Measurements from ENCODE around the gene TUBB6. TPM values are rescaled to one million over a fixed set of nuclear protein-coding genes. Genes with fewer than 3 reads are reported as not detected.

The TUBB6 gene
- total and polyA plus RNA-seq, 2 of the 13 experiments (the other 11 are each of a cell fraction or from before 2014, with no cell fraction given), result 9.9 to 28.6 TPM

GRCh38 chr18:12336887-12337286, 28.8 kb downstream of the TUBB6 start (continued):
- TF ChIP-seq ZNF512B (CRISPR knock-in tag; IDR thresholded peaks at IDR 0.05; ENCODE audit: borderline replicate concordance), result no peak
- TF ChIP-seq POLR2G (IDR thresholded peaks at IDR 0.05; ENCODE audit: low read depth, low read length), result no peak
- TF ChIP-seq ADNP (CRISPR knock-in tag; IDR thresholded peaks at IDR 0.05), result no peak
- no peak for TF ChIP-seq ZFP36L2 (CRISPR knock-in tag; IDR thresholded peaks at IDR 0.05)
- no peak for TF ChIP-seq ZNF562 (CRISPR knock-in tag; IDR thresholded peaks at IDR 0.05; ENCODE audit: borderline replicate concordance)
- no peak for TF ChIP-seq ZMYM2 (CRISPR knock-in tag; IDR thresholded peaks at IDR 0.05)
- no peak for TF ChIP-seq CBX1 (IDR thresholded peaks at IDR 0.05; ENCODE audit: low read depth)
- TF ChIP-seq TEAD3 (CRISPR knock-in tag; optimal IDR thresholded peaks at IDR 0.05; ENCODE audit: borderline replicate concordance), result peak; percentile 78
- TF ChIP-seq TSC22D2 (CRISPR knock-in tag; IDR thresholded peaks at IDR 0.05; ENCODE audit: borderline replicate concordance), result no peak
- TF ChIP-seq PITX1 (CRISPR knock-in tag; IDR thresholded peaks at IDR 0.05), result no peak
- TF ChIP-seq ZNF17 (CRISPR knock-in tag; IDR thresholded peaks at IDR 0.05), result no peak
- TF ChIP-seq RBM22 (optimal IDR thresholded peaks at IDR 0.05; ENCODE audit: low read length), result no peak
- TF ChIP-seq ZNF20 (CRISPR knock-in tag; IDR thresholded peaks at IDR 0.05), result no peak
- TF ChIP-seq MED1 (CRISPR knock-in tag; IDR thresholded peaks at IDR 0.05), result no peak
- TF ChIP-seq RCOR2 (CRISPR knock-in tag; IDR thresholded peaks at IDR 0.05), result peak; percentile 47; the same call in 1 of the 2 replicates
- TF ChIP-seq, protein P1, sequence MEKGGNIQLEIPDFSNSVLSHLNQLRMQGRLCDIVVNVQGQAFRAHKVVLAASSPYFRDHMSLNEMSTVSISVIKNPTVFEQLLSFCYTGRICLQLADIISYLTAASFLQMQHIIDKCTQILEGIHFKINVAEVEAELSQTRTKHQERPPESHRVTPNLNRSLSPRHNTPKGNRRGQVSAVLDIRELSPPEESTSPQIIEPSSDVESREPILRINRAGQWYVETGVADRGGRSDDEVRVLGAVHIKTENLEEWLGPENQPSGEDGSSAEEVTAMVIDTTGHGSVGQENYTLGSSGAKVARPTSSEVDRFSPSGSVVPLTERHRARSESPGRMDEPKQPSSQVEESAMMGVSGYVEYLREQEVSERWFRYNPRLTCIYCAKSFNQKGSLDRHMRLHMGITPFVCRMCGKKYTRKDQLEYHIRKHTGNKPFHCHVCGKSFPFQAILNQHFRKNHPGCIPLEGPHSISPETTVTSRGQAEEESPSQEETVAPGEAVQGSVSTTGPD (CRISPR knock-in tag; IDR thresholded peaks at IDR 0.05), result peak; percentile 81
- peak; percentile 47 for TF ChIP-seq FOSL2 (CRISPR knock-in tag; IDR thresholded peaks at IDR 0.05)
- TF ChIP-seq ZSCAN30 (CRISPR knock-in tag; IDR thresholded peaks at IDR 0.05), result no peak
- no peak for TF ChIP-seq XBP1 (CRISPR knock-in tag; IDR thresholded peaks at IDR 0.05)
- TF ChIP-seq ZNF841 (CRISPR knock-in tag; IDR thresholded peaks at IDR 0.05; ENCODE audit: borderline replicate concordance), result no peak
- TF ChIP-seq THYN1 (CRISPR knock-in tag; IDR thresholded peaks at IDR 0.05; ENCODE audit: borderline replicate concordance, low read depth), result no peak
- TF ChIP-seq YEATS2 (CRISPR knock-in tag; IDR thresholded peaks at IDR 0.05; ENCODE audit: borderline replicate concordance), result no peak
- no peak for TF ChIP-seq ZNF703 (CRISPR knock-in tag; IDR thresholded peaks at IDR 0.05; ENCODE audit: borderline replicate concordance)
- no peak for TF ChIP-seq NR1H2 (CRISPR knock-in tag; IDR thresholded peaks at IDR 0.05; ENCODE audit: borderline replicate concordance, low read depth)
- TF ChIP-seq, protein P2, sequence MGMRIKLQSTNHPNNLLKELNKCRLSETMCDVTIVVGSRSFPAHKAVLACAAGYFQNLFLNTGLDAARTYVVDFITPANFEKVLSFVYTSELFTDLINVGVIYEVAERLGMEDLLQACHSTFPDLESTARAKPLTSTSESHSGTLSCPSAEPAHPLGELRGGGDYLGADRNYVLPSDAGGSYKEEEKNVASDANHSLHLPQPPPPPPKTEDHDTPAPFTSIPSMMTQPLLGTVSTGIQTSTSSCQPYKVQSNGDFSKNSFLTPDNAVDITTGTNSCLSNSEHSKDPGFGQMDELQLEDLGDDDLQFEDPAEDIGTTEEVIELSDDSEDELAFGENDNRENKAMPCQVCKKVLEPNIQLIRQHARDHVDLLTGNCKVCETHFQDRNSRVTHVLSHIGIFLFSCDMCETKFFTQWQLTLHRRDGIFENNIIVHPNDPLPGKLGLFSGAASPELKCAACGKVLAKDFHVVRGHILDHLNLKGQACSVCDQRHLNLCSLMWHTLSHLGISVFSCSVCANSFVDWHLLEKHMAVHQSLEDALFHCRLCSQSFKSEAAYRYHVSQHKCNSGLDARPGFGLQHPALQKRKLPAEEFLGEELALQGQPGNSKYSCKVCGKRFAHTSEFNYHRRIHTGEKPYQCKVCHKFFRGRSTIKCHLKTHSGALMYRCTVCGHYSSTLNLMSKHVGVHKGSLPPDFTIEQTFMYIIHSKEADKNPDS (CRISPR knock-in tag; IDR thresholded peaks at IDR 0.05), result no peak
- no peak for TF ChIP-seq MXD4 (CRISPR knock-in tag; IDR thresholded peaks at IDR 0.05)
- TF ChIP-seq NKX3-1 (CRISPR knock-in tag; IDR thresholded peaks at IDR 0.05), result 0 out of 2 replicates have a peak, but pooled peaks have one; percentile 26

Measured in HepG2 (cell line).